ENCODE data around the gene MGAT2. TPM values are rescaled to one million over a fixed set of nuclear protein-coding genes. Genes with fewer than 3 reads are reported as not detected.

Gene MGAT2
- total RNA-seq, 4 donors from 2014 or later: 13.9 to 28.0 (median 19.7) TPM

DNA sequence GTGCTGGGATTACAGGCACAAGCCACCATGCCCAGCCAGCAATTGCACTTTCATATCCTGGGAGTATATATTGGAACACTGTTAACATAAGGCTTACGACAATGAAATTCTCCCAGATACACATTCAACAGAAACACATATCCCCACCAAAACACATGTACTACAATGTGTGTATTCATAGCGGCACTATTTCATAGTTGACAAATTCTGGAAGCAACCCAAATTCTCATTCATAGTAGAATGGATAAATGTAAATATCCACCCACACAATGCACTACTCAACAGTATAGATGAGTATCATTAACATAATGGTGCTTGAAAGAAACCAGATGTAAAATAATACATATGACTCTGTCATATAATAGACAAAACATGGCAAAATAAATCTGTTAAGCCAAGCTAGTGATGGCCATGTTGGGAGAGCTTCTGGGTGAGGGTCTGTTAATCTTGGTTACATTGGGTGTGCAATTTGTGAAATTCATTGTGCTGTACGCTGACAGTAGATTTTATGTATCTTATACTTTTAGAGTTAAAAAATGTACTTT, 17.0 kb downstream of the MGAT2 start:
- 79% methylated on average over 3 of the region's 3 CpGs for WGBS, 2 donors
- intact Hi-C loops (cut with DNase I): no loop called here
- no peak for TF ChIP-seq POLR2A (IDR thresholded peaks at IDR 0.05)
- TF ChIP-seq, protein P1, sequence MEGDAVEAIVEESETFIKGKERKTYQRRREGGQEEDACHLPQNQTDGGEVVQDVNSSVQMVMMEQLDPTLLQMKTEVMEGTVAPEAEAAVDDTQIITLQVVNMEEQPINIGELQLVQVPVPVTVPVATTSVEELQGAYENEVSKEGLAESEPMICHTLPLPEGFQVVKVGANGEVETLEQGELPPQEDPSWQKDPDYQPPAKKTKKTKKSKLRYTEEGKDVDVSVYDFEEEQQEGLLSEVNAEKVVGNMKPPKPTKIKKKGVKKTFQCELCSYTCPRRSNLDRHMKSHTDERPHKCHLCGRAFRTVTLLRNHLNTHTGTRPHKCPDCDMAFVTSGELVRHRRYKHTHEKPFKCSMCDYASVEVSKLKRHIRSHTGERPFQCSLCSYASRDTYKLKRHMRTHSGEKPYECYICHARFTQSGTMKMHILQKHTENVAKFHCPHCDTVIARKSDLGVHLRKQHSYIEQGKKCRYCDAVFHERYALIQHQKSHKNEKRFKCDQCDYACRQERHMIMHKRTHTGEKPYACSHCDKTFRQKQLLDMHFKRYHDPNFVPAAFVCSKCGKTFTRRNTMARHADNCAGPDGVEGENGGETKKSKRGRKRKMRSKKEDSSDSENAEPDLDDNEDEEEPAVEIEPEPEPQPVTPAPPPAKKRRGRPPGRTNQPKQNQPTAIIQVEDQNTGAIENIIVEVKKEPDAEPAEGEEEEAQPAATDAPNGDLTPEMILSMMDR (IDR thresholded peaks at IDR 0.05): no peak
- Histone ChIP-seq H3K36me3 (peaks cover 0 to 28% (median 0%) of the 10 kb centered on the region in 3 donors), H3K27me3 (no peaks in the 10 kb centered on the region), H3K9me3 (no peaks in the 10 kb centered on the region), H3K4me1 (peaks cover 3 to 55% (median 14%) of the 10 kb centered on the region in 3 donors), H3K27ac (no peak overlapping the region), H3K4me3 (no peak overlapping the region)
- DNase-seq: no peak

DNA sequence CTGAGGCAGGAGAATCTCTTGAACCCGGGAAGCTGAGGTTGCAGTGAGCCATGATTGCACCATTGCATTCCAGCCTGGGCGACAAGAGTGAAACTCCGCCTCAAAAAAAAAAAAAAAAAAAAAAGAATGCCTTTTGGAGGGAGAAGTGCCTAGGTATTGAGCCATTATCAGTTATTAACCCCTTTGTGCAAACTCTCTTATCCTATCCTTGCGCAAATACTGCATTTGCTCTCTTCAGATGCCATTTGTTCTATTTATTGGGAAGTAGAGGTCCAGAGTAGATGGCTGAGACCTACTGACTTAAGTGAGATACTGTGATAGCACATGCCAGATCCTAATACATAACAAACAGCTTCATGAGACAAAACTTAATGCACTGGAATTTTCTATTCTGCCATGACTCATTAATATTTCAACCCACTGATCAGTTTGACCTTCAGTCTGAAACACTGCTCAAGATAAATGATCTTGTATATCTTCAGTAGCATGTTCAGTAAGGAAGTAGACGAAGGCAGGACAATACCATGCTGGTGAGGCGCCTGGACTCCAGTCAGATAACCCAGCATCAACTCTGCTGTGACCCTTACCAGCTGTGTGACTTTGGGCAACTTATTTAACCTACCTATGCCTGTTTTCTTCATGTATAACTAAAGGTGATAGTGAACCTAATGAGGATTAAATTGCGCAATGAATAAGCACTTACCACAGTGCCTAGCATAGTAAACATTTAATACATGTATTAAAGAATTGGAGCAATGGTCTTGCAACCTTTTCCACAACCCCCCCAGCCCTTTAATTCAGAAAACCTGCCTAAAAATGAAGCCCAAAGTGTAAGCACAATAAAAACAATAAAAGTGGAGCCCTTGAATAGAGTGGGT, 20.2 kb downstream of the MGAT2 start:
- no peak overlapping the region for H3K4me3 ChIP-seq
- no peaks in the 10 kb centered on the region for H3K27me3 ChIP-seq
- no peaks in the 10 kb centered on the region for H3K9me3 ChIP-seq
- no peak for DNase-seq
- peaks cover 3 to 38% (median 14%) of the 10 kb centered on the region in 3 donors for H3K4me1 ChIP-seq
- intact Hi-C loops (cut with DNase I): no loop called here
- no peak for TF ChIP-seq POLR2A (IDR thresholded peaks at IDR 0.05)
- TF ChIP-seq, protein P1 (IDR thresholded peaks at IDR 0.05): no peak
- peak overlapping the region in 1 of 4 donors; percentile 19 for H3K27ac ChIP-seq
- 85 to 92% methylated on average over 7 of the region's 7 CpGs for WGBS, 2 donors
- peaks cover 0 to 28% (median 0%) of the 10 kb centered on the region in 3 donors for H3K36me3 ChIP-seq

DNA sequence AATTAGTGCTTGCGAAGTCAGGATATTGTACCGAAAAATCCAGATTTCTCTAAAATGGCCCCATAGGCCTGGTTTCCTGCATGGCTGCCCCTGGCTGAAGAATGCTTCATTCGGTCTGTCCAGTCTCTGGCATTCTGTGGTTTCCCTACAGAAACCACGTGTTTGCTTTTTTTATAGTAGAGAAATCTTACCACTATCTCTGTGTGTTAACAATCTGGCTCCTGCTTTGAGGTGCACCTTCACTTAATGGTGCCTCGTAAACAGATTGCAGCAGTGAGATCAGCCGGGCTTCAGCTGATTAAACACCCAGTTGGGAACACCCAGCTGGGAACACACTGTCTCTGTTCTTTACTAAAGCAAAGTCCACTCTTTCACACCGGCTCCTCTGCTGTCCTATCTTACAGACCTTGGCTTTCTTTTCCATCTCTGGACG, 21.1 kb downstream of the MGAT2 start:
- no peak for DNase-seq
- H3K4me1 ChIP-seq: peaks cover 0 to 29% (median 5%) of the 10 kb centered on the region in 3 donors
- peaks cover 0 to 22% (median 0%) of the 10 kb centered on the region in 3 donors for H3K36me3 ChIP-seq
- 75 to 78% methylated on average over 8 of the region's 8 CpGs for WGBS, 2 donors
- H3K9me3 ChIP-seq: no peaks in the 10 kb centered on the region
- no peak overlapping the region for H3K4me3 ChIP-seq
- TF ChIP-seq, protein P1 (IDR thresholded peaks at IDR 0.05): no peak
- TF ChIP-seq POLR2A (IDR thresholded peaks at IDR 0.05): no peak
- intact Hi-C loops (cut with DNase I): no loop called here
- no peaks in the 10 kb centered on the region for H3K27me3 ChIP-seq
- peak overlapping the region in 3 of 4 donors; percentile 4 to 19 (median 5) for H3K27ac ChIP-seq

DNA sequence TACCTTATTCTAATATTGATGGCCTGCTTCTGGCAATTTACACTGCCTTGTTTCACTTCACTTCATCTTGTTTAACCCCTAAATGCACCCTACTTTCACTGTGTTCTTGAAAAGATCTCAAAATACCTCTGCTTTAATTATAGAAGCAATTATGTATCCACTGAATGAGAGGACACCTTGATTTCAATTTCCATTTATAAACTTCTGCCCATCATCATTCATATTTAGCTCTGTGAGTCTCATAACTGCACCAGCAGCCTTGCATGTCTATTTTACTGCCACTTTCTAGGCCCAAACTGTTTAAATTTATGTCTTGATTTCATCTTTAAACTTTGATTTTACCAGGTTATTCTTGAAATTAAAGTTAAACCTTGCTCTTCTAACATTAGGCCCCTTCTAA, 21.6 kb downstream of the MGAT2 start:
- Histone ChIP-seq H3K4me3 (no peak overlapping the region), H3K9me3 (no peaks in the 10 kb centered on the region), H3K36me3 (peaks cover 0 to 18% (median 0%) of the 10 kb centered on the region in 3 donors), H3K27ac (peak overlapping the region in 1 of 4 donors; percentile 4), H3K27me3 (no peaks in the 10 kb centered on the region), H3K4me1 (peaks cover 0 to 24% (median under 1%) of the 10 kb centered on the region in 3 donors)
- TF ChIP-seq, protein P1 (IDR thresholded peaks at IDR 0.05): no peak
- no peak for TF ChIP-seq POLR2A (IDR thresholded peaks at IDR 0.05)
- intact Hi-C loops (cut with DNase I): no loop called here
- DNase-seq: no peak

DNA sequence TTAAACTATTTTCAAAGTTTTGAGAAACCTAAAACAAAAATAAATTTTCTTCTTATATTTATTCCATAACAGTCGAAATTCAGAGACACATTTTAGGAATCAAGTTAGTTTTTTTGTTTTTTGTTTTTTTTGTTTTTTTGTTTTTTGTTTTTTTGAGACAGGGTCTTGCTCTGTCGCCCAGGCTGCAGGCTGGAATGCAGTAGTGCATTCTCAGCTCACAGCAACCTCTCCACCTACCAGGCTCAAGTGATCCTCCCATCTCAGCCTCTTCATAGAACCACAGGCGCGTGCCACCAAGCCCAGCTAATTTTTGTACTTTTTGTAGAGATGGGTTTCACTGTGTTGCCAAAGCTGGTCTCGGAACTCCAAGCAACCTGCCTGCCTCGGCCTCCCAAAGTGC, 32.9 kb downstream of the MGAT2 start:
- 93 to 97% methylated on average over 6 of the region's 6 CpGs for WGBS, 2 donors
- no peak overlapping the region for H3K27ac ChIP-seq
- no peak overlapping the region for H3K4me3 ChIP-seq
- no peaks in the 10 kb centered on the region for H3K9me3 ChIP-seq
- TF ChIP-seq, protein P1 (IDR thresholded peaks at IDR 0.05): no peak
- TF ChIP-seq POLR2A (IDR thresholded peaks at IDR 0.05): no peak
- intact Hi-C loops (cut with DNase I): no loop called here
- H3K4me1 ChIP-seq: peaks cover 0 to 16% (median 3%) of the 10 kb centered on the region in 3 donors
- no peaks in the 10 kb centered on the region for H3K36me3 ChIP-seq
- H3K27me3 ChIP-seq: no peaks in the 10 kb centered on the region
- DNase-seq: no peak

All from esophagus squamous epithelium (tissue), 5 donors.